IPS-18a (cell line): Measurements from ENCODE around the gene DEFB114.
"Not testable (repeated sequence)": the region's sequence is repeated elsewhere in the genome, so short reads cannot be mapped to it uniquely, and the experiment has no call there.

Source experiments
- H3K27ac ChIP-seq: one replicate; pipeline ENCODE4 v1.5.1; 2013; ENCODE audit warnings: low read length
- H3K27me3 ChIP-seq: one replicate; pipeline ENCODE4 v1.6.1; 2013; ENCODE audit warnings: mild to moderate bottlenecking, low read length; ENCODE audit not compliant: control insufficient read depth, insufficient read depth
- H3K36me3 ChIP-seq: one replicate; pipeline ENCODE4 v1.6.1; 2013; ENCODE audit warnings: low read depth, low read length; ENCODE audit not compliant: control insufficient read depth
- H3K4me1 ChIP-seq: one replicate; pipeline ENCODE4 v1.6.1; 2013; ENCODE audit warnings: low read depth, low read length; ENCODE audit not compliant: control insufficient read depth
- H3K4me3 ChIP-seq: one replicate; pipeline ENCODE4 v1.5.1; 2013; ENCODE audit warnings: low read length
- H3K9ac ChIP-seq: one replicate; pipeline ENCODE4 v1.6.1; 2013; ENCODE audit warnings: mild to moderate bottlenecking, low read length, moderate library complexity
- H3K9me3 ChIP-seq: one replicate; pipeline ENCODE4 v1.6.1; 2013; ENCODE audit warnings: low read depth, low read length; ENCODE audit not compliant: control insufficient read depth

The DEFB114 gene

GRCh38 chr6:49966823-49967222, 2.9 kb upstream of the DEFB114 start:
- H3K27me3 ChIP-seq, result no peaks in the 10 kb centered on the region
- H3K27ac ChIP-seq, result peak overlapping the region; percentile 70
- H3K36me3 ChIP-seq, result no peaks in the 10 kb centered on the region
- H3K4me3 ChIP-seq, result peak overlapping the region; percentile 1
- no peak overlapping the region for H3K9ac ChIP-seq
- H3K9me3 ChIP-seq, result no peaks in the 10 kb centered on the region
- peaks cover 35% of the 10 kb centered on the region for H3K4me1 ChIP-seq

- Histone ChIP-seq H3K9me3 (no peaks in the 10 kb centered on the region), H3K4me1 (peaks cover 35% of the 10 kb centered on the region), H3K9ac (peak overlapping the region; percentile 15), H3K27me3 (no peaks in the 10 kb centered on the region), H3K4me3 (peak overlapping the region; percentile 1), H3K27ac (peak overlapping the region; percentile 64), H3K36me3 (no peaks in the 10 kb centered on the region)
These were observed 2.4 kb upstream of the DEFB114 start for GRCh38 chr6:49966334-49966733.

- Histone ChIP-seq H3K27ac (no peak overlapping the region), H3K9ac (no peak overlapping the region), H3K4me1 (no peaks in the 10 kb centered on the region), H3K27me3 (no peaks in the 10 kb centered on the region), H3K9me3 (peaks cover 4% of the 10 kb centered on the region), H3K36me3 (no peaks in the 10 kb centered on the region), H3K4me3 (no peak overlapping the region)
These were observed 5.8 kb downstream of the DEFB114 start for GRCh38 chr6:49958180-49958579.

- Histone ChIP-seq H3K36me3 (no peaks in the 10 kb centered on the region), H3K9ac (no peak overlapping the region), H3K27me3 (no peaks in the 10 kb centered on the region), H3K9me3 (peaks cover 4% of the 10 kb centered on the region), H3K4me3 (no peak overlapping the region), H3K27ac (no peak overlapping the region), H3K4me1 (no peaks in the 10 kb centered on the region)
These were observed 8.1 kb downstream of the DEFB114 start for GRCh38 chr6:49955847-49956246.

- H3K27me3 ChIP-seq, result no peaks in the 10 kb centered on the region
- no peak overlapping the region for H3K4me3 ChIP-seq
- H3K9ac ChIP-seq, result no peak overlapping the region
- no peak overlapping the region for H3K27ac ChIP-seq
- no peaks in the 10 kb centered on the region for H3K9me3 ChIP-seq
- no peaks in the 10 kb centered on the region for H3K36me3 ChIP-seq
- H3K4me1 ChIP-seq, result no peaks in the 10 kb centered on the region
These were observed 12.0 kb downstream of the DEFB114 start for GRCh38 chr6:49951926-49952325.

- no peaks in the 10 kb centered on the region for H3K36me3 ChIP-seq
- no peaks in the 10 kb centered on the region for H3K4me1 ChIP-seq
- no peak overlapping the region for H3K27ac ChIP-seq
- no peaks in the 10 kb centered on the region for H3K27me3 ChIP-seq
- H3K9me3 ChIP-seq, result no peaks in the 10 kb centered on the region
- no peak overlapping the region for H3K4me3 ChIP-seq
- H3K9ac ChIP-seq, result no peak overlapping the region
These were observed 13.6 kb downstream of the DEFB114 start for GRCh38 chr6:49950415-49950751.

GRCh38 chr6:49949062-49949461, 14.9 kb downstream of the DEFB114 start:
- no peak overlapping the region for H3K4me3 ChIP-seq
- no peaks in the 10 kb centered on the region for H3K27me3 ChIP-seq
- no peaks in the 10 kb centered on the region for H3K9me3 ChIP-seq
- no peaks in the 10 kb centered on the region for H3K4me1 ChIP-seq
- no peak overlapping the region for H3K9ac ChIP-seq
- H3K36me3 ChIP-seq, result no peaks in the 10 kb centered on the region
- H3K27ac ChIP-seq, result no peak overlapping the region

GRCh38 chr6:49946835-49947234, 17.1 kb downstream of the DEFB114 start:
- Histone ChIP-seq H3K27ac (no peak overlapping the region), H3K27me3 (no peaks in the 10 kb centered on the region), H3K36me3 (no peaks in the 10 kb centered on the region), H3K9ac (no peak overlapping the region), H3K4me1 (no peaks in the 10 kb centered on the region), H3K9me3 (no peaks in the 10 kb centered on the region), H3K4me3 (no peak overlapping the region)

GRCh38 chr6:49944068-49944467, 19.9 kb downstream of the DEFB114 start:
- not testable (repeated sequence) for H3K4me1 ChIP-seq, H3K27ac ChIP-seq, H3K27me3 ChIP-seq, H3K36me3 ChIP-seq, H3K4me3 ChIP-seq, H3K9me3 ChIP-seq, H3K9ac ChIP-seq

- H3K9ac ChIP-seq, result no peak overlapping the region
These were observed 23.9 kb downstream of the DEFB114 start for GRCh38 chr6:49939993-49940498.

GRCh38 chr6:49937811-49938210, 26.2 kb downstream of the DEFB114 start:
- H3K27me3 ChIP-seq, result no peaks in the 10 kb centered on the region
- no peaks in the 10 kb centered on the region for H3K4me1 ChIP-seq
- no peaks in the 10 kb centered on the region for H3K36me3 ChIP-seq
- no peaks in the 10 kb centered on the region for H3K9me3 ChIP-seq
- H3K27ac ChIP-seq, result no peak overlapping the region
- no peak overlapping the region for H3K4me3 ChIP-seq
- no peak overlapping the region for H3K9ac ChIP-seq

More at GRCh38 chr6:49939993-49940498, 23.9 kb downstream of the DEFB114 start:
- Histone ChIP-seq H3K4me3 (no peak overlapping the region), H3K36me3 (no peaks in the 10 kb centered on the region), H3K27me3 (no peaks in the 10 kb centered on the region), H3K27ac (no peak overlapping the region), H3K9me3 (no peaks in the 10 kb centered on the region), H3K4me1 (no peaks in the 10 kb centered on the region)

GRCh38 chr6:49937017-49937416, 26.9 kb downstream of the DEFB114 start:
- Histone ChIP-seq H3K4me1 (no peaks in the 10 kb centered on the region), H3K9ac (no peak overlapping the region), H3K4me3 (no peak overlapping the region), H3K9me3 (no peaks in the 10 kb centered on the region), H3K27ac (no peak overlapping the region), H3K27me3 (no peaks in the 10 kb centered on the region), H3K36me3 (no peaks in the 10 kb centered on the region)
